ENCODE results near the gene OR1F1.
"Not testable (repeated sequence)": the region's sequence is repeated elsewhere in the genome, so short reads cannot be mapped to it uniquely, and the experiment has no call there.

The OR1F1 gene

DNA sequence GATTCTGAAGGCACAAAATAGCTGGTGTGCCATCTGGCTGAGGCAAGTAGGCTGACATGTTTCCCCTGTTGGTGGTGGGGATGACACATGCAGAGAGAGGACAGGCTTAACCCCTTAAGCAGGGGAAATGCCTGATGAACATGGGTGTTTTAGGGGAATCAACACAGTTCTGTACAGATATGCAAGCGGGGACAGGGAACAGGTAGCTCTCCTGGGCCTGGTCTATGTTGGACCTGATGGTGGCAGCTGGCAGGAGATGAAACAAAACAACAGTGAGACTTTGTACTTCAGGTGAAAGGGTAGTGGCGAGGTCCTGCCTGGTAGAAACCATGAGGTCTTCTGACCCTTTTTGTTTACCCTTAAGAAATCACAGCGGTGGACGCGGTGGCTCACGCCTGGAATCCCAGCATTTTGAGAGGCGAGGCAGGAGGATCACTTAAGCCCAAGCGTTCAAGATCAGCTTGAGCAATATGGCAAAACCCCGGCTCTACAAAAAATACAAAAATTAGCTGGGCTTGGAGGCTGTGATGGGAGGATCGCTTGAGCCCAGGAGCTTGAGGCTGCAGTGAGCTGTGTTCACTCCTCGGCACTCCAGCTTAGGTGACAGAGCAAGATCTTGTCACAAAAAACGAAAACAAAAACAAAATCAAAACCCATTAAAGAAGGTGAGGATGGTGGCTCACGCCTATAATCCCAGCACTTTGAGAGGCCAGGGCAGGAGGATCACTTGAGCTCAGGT is 10.5 kb downstream of the OR1F1 start:
- DNase-seq (ENCODE audit: low spot score): no peak

DNA sequence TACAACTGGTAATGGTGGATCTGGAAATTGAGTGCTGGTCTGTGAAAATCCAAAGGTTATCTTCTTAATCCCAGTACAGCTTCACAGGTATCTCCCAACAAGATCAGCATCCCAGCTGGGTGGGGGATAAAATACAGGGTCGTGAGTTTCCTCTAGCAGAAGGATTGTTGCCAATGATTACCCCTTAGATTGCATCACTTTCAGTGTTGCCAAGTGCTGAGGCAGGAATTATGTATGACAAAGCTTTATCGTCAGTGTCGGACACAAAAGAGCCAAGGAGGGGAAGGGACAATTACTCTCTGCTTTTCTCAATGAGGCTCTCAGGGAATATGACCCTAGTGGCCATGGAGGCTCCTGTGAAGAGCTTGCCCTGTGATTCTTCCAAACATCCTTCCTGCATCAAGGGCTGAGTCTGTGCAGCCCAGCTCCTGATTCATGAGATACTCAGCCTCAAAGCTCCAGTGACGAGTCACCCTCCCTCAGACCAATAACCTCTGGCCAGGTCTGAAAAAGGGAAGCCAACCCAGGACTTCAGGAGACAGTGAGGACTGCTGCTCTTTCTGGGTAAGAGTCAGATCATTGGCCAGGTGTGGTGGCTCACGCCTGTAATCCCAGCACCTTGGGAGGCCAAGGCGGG is 15.0 kb downstream of the OR1F1 start:
- no peak for DNase-seq (ENCODE audit: low spot score)

DNA sequence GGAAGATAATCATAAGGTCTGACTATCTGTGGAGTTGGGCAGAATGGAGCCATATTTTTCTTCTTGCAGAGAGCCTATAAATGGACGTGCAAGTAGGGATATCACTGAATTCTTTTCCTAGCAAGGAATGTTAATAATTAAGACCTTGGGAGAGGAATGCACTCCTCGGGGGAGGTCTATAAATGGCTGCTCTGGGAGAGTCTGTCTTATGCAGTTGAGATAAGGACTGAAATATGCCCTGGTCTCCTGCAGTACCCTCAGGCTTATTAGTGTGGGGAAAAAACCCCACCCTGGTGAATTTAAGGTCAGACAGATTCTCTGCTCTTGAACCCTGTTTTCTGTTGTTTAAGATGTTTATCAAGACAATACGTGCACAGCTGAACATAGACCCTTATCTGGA is 17.9 kb downstream of the OR1F1 start:
- not testable (repeated sequence) for DNase-seq (ENCODE audit: low spot score)

DNA sequence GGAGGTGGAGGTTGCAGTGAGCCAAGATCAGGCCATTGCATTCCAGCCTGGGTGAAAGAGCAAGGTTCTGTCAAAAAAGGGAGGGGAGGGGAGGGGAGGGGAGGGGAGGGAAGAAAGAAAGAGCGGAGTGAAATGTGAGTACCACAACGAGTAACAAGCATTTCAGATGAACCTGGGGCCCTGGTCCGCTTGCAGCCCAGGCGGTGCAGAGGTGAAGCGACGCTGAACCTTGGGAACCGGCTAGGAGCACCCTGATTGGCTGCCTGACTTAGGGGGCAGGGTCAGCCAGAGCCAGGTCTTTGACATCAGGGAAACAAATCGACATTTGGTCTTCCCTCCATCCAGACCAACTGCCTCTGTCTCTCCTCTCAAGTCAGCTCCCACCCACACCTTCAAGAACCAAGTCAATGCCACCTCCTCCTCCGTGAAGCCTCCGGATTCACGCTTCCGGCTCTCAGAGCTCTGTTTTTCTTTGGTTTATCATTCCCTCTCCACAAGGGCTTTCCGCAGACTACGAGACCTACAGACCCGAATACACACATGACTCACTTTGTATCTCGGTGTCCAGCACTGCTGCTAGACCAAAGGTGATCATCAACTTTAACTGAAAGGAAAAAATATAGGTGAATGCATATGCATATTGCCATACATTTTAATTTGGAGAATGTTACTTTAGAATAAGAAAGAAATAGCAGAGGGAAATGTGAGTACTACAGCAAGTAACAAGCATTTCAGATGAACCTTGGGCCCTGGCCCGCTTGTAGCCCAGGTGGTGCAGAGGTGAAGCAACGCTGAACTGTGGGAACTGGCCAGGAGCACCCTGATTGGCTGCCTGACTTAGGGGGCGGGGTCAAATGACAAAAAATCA is 19.3 kb downstream of the OR1F1 start:
- no peak for DNase-seq (ENCODE audit: low spot score)

DNA sequence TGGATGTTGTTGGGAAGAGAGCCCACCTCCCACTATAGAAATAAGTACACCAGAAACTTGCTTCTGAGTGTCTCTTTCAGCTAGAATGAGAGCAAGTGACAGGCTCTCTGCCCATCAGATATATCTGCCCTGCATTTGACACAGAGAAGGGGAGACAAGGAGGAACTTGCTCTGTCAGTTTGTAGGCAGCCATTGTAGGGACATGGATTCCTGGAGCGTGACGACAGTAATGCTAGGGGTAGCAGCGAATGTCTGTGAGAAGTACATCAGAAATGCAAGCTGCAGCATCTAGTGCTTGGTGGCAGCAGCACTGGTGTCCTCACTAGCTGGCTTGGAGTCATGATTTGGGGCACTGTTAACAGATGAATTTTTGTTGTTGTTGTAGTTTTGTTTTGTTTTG is 24.0 kb downstream of the OR1F1 start:
- DNase-seq (ENCODE audit: low spot score): no peak

DNA sequence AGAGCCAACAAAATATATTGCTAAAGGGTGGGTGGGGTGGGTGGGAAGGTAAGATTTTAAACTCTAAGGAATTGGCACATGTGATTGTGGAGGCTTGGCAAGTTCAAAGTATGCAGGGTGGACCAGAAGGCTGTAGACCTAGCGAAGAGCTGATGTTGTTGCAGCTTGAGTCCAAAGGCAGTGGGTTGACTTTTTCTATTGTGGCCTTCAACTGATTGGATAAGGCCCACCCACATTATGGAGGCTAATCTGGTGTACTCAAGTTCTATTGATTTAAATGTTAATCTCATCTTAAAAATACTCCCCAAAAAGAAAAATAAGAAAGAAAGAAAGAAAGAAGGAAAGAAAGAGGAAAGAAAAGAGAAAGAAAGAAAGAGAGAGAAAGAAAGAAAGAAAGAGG is 24.6 kb downstream of the OR1F1 start:
- no peak for DNase-seq (ENCODE audit: low spot score)

DNA sequence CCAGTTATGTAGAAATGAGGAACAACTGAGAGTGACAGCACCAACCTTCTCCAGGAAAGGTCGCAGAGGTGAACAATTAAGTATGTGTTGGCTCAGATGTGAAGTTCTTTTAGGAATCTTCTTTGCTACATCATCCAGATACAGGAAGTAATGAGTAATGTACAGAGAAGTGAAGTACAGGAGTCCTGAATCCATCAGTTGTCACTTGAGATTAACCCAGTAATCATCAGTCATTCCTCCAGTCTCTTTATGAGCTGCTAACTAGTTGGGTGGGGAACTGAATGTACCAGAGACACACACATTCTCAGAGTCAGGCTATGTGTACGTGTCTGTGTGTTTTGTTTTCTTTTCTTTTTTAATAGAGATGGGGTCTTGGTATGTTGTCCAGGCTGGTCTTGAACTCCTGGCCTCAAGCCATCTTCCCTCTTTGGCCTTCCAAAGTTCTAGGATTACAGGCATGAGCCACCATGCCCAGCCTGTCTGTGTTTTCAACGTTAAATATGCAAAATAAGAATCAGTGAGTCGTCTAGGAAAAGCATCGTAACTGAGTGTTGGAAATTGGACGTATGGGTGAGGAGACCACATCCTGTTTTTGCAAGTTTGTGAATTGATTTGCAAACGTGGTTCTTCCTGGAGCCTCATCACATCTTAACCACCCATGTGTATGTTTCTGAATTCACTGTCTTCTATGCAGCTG is 27.0 kb downstream of the OR1F1 start:
- no peak for DNase-seq (ENCODE audit: low spot score)

DNA sequence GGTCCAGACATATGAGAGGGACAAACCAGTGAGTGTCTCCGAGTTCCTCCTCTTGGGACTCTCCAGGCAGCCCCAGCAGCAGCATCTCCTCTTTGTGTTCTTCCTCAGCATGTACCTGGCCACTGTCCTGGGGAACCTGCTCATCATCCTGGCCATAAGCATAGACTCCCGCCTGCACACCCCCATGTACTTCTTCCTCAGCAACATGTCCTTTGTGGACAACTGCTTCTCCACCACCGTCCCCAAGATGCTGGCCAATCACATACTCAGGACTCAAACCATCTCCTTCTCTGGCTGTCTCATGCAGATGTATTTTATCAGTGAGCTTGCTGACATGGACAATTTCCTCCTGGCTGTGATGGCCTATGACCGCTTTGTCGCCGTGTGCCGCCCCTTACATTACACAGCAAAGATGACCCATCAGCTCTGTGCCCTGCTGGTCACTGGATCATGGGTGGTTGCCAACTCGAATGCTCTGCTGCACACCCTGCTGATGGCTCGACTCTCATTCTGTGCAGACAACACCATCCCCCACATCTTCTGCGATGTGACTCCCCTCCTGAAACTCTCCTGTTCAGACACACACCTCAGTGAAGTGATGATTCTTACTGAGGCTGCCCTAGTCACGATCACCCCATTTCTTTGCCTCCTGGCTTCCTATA is 27.7 kb downstream of the OR1F1 start:
- DNase-seq (ENCODE audit: low spot score): no peak

DNA sequence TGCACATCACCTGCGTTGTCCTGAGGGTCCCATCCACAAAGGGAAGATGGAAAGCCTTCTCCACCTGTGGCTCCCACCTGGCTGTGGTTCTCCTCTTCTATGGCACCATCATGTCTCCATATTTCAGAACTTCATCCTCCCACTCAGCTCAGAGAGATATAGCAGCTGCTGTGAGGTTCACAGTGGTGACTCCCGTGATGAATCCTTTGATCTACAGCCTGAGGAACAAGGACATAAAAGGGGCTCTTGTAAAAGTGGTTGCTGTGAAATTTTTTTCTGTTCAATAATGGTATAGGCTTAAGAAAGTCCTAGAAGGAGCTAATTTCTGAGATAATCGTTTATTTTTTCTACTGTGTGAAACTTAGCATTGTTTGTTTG is 28.2 kb downstream of the OR1F1 start:
- no peak for DNase-seq (ENCODE audit: low spot score)

DNA sequence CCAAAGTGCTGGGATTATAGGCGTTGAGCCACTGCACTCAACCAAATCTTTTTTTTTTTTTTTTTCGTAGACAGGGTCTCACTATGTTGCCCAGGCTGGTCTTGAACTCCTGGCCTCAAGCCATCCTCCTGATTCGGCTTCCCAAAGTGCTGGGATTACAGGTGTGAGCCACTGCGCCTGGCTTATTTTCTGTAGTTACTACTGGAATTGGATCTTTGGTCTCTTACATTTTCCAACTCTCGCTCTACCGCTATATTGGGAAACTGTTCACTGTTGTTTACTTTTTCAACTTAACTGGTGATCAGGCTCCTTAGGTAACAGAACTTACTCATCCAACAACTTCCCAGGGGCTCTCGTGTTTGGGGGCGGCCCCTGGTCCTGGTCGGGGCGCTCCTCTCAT is 32.8 kb downstream of the OR1F1 start:
- no peak for DNase-seq (ENCODE audit: low spot score)

DNA sequence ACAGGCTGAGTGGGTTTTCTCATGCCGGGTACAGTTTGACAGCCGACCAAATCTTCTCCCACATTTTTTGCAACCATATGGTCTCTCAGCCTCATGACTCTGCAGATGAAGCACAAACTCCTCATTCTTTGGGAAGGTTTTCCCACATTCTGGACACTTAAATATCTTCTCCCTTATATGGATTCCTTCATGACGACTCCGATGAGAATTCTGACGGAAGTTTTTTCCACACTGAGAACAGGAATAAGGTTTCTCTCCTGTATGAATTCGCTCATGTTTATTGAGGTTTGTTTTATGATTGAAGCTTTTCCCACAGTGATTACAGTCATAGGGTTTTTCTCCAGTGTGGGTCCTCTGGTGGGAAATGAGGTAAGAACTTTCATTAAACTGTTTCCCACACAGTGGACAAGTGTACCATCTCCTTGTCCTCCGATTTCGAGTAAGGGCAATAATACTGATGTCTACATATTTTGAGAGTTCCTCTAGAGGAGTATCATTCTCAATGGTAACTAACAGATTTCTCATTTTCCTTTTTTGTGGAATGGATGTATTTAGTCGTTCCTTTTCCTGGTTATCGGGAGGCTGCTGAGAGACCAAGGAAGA is 36.0 kb downstream of the OR1F1 start:
- no peak for DNase-seq (ENCODE audit: low spot score)

DNA sequence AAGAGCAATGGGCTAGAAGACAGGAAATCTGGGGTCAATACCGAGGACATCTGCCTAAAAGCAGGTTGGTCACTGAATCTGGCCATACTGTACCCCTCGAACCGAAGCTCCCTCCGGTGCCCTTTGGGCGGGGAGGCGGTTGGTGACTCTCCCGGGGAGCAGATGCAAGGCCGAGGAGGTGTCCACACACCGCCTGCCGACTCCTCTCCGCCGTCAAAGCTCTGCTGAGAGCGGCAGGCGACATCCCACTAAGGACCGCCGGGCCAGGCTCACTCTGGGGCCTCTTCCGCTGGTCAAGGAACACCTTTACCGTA is 46.5 kb downstream of the OR1F1 start:
- DNase-seq (ENCODE audit: low spot score): no peak

DNA sequence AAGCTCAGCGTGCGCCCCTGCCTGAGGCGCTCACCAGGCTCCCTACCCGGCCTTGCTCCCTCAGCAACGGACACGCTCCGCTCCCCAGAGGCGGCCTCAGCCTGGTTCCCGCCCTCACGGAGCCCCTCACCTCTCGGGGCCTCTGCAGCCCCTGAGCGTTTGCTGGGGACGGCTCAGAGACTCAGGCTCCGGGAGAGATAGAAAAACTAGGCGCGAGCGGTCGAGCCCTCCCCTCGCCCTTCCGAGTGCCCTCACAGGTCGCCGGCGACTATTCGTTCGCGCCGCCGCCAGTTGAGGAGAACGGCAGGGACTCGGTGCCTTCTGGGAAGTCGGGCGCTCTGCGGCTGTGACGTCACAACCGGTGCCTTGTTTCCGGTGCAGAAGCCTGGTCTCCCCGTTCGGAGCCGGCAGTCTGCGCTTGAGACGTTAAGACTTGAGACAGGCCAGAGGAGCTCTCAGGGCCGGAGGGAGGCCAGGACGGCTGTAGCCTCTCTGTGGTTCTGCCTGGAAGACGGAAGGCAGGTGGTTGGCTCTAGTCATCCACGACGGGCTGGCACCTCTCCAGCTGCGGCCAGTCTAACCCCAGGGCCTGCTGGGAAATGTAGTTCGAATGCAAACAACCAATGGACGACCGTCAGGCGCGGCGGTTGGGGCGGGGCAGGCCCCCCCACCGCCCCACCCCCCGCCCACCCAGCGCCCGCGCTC is 47.0 kb downstream of the OR1F1 start, which contains the start of gene ZNF200:
ZNF200 (minus strand) TSS at position 302 of the 705 bp plus-strand sequence. CDS start 1,403 bp downstream, outside the sequence.
- DNase-seq (ENCODE audit: low spot score): peak; percentile 93

DNA sequence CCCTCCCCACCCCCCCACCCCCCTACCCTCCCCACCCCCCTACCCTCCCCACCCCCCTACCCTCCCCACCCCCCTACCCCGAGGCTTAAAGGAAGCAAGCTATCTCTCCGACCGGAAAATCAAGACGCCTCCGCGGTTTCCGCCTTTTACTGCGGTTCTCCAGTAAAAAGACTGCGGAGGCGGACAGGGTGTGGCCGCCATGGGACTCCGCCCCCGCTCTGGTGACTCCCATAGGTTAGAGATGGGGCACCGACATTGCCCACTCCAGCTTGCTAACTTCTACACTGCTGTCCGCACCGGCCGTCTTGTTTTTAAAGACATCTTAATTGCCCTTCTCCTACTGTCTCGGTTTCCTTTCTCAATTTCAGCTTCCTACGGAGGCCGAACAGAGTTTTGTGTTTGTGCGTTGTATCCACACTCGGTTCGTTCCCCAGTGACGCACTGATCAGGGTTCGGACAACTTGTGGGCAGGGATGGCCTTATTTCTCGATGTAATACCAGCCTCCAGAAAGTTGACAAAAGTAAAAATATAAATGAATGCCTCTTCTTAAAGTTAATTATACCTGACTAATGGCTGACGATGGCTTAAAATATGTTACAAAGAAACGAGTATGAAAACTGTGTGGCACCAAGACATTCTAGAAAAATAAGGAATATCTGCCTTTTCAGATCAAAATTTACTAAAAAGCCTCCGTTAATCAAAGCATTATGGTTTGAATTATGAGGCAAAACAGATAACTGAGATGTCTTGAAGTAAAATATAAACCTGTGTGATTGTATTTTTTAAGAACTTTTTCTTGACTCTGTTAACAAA is 48.1 kb downstream of the OR1F1 start:
- no peak for DNase-seq (ENCODE audit: low spot score)

DNA sequence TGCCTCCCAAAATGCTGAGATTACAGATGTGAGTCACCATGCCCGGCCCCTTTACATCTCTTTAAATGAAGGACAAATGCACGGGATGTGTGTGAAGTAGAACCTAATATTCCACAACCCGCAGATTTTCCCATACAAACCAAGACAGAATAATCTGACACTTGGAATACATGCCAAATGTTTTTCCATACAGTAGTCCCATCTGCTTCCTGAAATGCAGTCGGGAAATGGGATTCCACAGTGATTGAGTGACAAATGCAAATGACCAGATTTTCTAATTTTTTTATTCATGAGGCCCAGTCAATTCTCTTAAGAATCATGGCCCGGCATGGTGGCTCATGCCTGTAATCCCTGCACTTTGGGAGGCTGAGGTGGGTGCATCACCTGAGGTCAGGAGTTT is 53.8 kb downstream of the OR1F1 start:
- DNase-seq (ENCODE audit: low spot score): no peak

DNA sequence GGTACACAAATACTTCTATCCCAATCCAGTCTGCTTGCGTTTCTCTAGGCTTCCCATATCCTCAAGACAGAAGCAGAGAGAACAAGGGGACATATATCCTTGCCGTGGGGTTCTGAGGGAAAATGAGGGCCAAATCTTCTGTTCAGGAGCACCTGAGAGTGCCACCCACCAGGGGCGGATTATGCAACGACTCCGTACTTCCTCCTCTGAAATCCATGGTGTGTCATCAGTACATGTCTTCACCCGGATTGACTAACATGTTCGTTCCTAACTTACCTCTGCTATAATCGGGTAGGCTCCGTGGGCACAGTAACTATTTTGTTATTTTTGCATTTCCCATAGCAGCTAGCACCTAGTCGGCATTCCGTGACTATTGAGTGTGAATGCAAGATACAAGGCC is 54.7 kb downstream of the OR1F1 start:
- DNase-seq (ENCODE audit: low spot score): no peak

DNA sequence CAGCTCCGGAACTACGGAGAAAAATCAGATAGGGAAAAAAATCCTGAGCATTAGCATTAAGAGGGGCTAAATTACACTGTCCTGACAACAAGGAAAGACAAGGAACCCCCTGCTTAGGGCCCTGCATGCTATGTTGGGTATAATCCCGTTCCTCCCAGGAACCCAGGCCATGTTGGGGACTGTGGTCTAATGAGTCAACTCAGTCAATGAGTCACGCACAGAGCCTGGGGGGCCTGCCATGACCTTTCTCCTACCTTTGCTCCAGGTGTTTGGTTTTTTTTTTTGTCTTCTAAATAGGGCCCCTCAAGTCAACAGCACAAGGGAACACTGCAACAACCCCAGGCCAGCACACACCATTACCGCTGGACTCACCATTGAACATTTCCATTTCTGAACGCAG is 55.9 kb downstream of the OR1F1 start:
- no peak for DNase-seq (ENCODE audit: low spot score)

DNA sequence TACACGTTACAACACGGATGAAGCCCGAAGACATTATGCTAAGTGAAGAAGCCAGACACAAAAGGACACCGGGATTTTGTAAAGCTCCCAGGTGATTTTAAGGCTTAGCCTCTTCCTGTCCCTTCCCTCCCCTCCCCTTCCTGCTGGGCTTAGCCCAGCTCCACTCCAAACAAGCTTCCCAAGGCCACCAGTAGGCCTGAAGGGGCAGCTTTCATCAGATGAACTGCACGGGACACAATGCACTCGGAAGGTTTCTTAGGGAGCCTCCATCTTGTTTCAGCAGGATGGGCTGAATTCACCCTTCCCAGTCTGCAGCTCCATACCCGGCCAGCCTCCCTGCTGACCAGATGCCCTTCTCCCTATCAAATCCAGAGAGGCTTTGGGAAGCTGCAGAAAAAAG is 58.0 kb downstream of the OR1F1 start:
- no peak for DNase-seq (ENCODE audit: low spot score)

DNA sequence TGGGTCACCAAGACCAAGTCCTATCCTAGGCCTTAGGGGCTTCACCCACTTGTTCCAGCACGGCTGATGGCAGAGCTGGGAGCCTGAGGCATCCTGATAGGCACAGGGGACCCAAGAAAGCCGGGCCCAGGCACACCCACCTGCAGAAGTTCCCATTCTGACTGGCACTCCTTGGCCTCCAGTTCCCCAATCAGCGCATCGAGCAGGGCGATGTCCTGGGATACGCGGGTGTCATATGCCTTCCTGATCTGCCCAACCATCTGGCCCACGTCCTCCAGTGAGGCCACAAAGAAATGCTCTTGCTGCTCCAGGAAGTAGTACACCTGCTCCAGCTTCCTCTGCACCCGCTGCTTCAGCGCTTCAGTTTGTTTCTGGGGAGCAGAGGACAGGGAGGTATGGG is 58.9 kb downstream of the OR1F1 start:
- no peak for DNase-seq (ENCODE audit: low spot score)

DNA sequence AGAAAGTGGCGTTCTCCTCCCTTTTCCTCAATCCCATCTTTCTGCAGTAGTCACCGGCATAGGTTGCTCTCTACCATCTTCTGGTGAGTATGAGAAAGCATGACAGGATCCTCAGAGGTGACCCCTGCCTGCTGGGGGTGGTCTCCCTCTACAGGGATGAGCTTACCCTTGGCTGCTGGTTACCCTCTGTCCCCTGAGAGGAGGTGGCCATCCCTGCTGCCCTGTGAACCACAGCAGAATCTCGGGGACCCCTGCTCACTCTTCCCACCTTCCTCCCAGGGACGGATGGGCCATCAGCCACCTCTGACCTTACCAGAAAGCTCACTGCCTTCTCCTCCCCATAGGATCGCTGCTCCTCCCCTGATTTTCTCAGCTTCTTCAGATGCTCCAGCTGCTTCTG is 60.6 kb downstream of the OR1F1 start:
- DNase-seq (ENCODE audit: low spot score): no peak
